ENCODE results near the gene HCN2.

- TF ChIP-seq CTCF (conservative IDR thresholded peaks at IDR 0.05 in 1 of 2, IDR thresholded peaks at IDR 0.05 in 1 of 2; ENCODE audit: extremely low read depth in 1 of 2, insufficient read depth in 1 of 2, low read depth in 1 of 2, low read length in 2 of 2) (no peak), EZH2 (IDR thresholded peaks at IDR 0.05; ENCODE audit: borderline replicate concordance, low read length) (no peak)
Measured at GRCh38 chr19:652467-653389, 63.0 kb downstream of the HCN2 start.
